Measurements from ENCODE around the gene MSRB3.

DNA sequence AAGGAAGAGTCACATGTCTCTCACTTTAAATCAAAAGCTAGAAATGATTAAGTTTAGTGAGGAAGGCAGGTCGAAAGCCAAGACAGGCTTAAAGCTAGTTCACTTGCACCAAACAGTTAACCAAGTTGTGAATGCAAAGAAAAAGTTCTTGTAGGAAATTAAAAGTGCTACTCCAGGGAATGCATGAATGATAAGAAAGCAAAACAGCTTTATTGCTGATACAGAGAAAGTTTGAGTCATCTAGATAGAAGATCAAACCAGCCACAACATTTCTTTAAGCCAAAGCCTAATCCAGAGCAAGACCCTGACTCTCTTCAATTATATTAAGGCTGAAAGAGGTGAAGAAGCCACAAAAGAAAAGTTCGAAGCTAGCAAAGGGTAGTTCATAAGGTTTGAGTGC lies 193.6 kb downstream of the MSRB3 start:
- TF ChIP-seq, protein P1, sequence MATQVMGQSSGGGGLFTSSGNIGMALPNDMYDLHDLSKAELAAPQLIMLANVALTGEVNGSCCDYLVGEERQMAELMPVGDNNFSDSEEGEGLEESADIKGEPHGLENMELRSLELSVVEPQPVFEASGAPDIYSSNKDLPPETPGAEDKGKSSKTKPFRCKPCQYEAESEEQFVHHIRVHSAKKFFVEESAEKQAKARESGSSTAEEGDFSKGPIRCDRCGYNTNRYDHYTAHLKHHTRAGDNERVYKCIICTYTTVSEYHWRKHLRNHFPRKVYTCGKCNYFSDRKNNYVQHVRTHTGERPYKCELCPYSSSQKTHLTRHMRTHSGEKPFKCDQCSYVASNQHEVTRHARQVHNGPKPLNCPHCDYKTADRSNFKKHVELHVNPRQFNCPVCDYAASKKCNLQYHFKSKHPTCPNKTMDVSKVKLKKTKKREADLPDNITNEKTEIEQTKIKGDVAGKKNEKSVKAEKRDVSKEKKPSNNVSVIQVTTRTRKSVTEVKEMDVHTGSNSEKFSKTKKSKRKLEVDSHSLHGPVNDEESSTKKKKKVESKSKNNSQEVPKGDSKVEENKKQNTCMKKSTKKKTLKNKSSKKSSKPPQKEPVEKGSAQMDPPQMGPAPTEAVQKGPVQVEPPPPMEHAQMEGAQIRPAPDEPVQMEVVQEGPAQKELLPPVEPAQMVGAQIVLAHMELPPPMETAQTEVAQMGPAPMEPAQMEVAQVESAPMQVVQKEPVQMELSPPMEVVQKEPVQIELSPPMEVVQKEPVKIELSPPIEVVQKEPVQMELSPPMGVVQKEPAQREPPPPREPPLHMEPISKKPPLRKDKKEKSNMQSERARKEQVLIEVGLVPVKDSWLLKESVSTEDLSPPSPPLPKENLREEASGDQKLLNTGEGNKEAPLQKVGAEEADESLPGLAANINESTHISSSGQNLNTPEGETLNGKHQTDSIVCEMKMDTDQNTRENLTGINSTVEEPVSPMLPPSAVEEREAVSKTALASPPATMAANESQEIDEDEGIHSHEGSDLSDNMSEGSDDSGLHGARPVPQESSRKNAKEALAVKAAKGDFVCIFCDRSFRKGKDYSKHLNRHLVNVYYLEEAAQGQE (IDR thresholded peaks at IDR 0.05; ENCODE audit: insufficient read depth in 1 of 2, low read depth in 2 of 2, low read length in 2 of 2), result no peak
- TF ChIP-seq POLR2AphosphoS5 (IDR thresholded peaks at IDR 0.05; ENCODE audit: low read depth, low read length) (no peak), SIN3A (IDR thresholded peaks at IDR 0.05; ENCODE audit: borderline replicate concordance, insufficient read depth, low read length) (no peak), TAF1 (IDR thresholded peaks at IDR 0.05; ENCODE audit: borderline replicate concordance, insufficient read depth, low read length) (no peak)
